Mesenchymal stem cell (in vitro differentiated cells and primary cell): ENCODE results near the gene NR2F2.

Source experiments
- DNase-seq: peaks from one replicate; pipeline ENCODE4 v3.0.0-alpha.2; 2013
- H2AFZ ChIP-seq: one replicate; pipeline ENCODE4 v1.6.1; 2013; ENCODE audit warnings: low read depth, mild to moderate bottlenecking, control low read depth, inconsistent platforms, low read length, moderate library complexity
- H2AK5ac ChIP-seq: 2 replicates; pipeline ENCODE4 v1.6.1; 2013; ENCODE audit warnings: low read length, moderate library complexity, mild to moderate bottlenecking, inconsistent platforms; ENCODE audit not compliant: severe bottlenecking
- H2BK120ac ChIP-seq: one replicate; pipeline ENCODE4 v1.6.1; 2013; ENCODE audit warnings: low read depth, mild to moderate bottlenecking, inconsistent platforms, low read length, moderate library complexity
- H2BK12ac ChIP-seq, 2 experiments: one replicate each; pipeline ENCODE4 v1.6.1; 2013; ENCODE audit warnings: inconsistent platforms in 2 of 2, low read length in 2 of 2, mild to moderate bottlenecking in 2 of 2, moderate library complexity in 2 of 2, control low read depth in 1 of 2
- H2BK15ac ChIP-seq: one replicate; pipeline ENCODE4 v1.6.1; 2013; ENCODE audit warnings: mild to moderate bottlenecking, low read depth, inconsistent platforms; ENCODE audit not compliant: poor library complexity, severe bottlenecking
- H2BK5ac ChIP-seq: 2 replicates; pipeline ENCODE4 v1.6.1; 2013; ENCODE audit warnings: low read depth, mild to moderate bottlenecking, low read length, control low read depth, inconsistent platforms; ENCODE audit not compliant: poor library complexity, severe bottlenecking
- H3K14ac ChIP-seq, 2 experiments: one replicate each; pipeline ENCODE4 v1.6.1; 2013; ENCODE audit warnings: inconsistent platforms in 2 of 2, low read length in 2 of 2, control low read depth in 1 of 2, mild to moderate bottlenecking in 1 of 2, moderate library complexity in 1 of 2
- H3K18ac ChIP-seq, 2 experiments: one replicate each; pipeline ENCODE4 v1.6.1; 2013; ENCODE audit warnings: inconsistent platforms in 2 of 2, low read length in 2 of 2, control low read depth in 1 of 2, low read depth in 1 of 2, mild to moderate bottlenecking in 1 of 2
- H3K23ac ChIP-seq, 2 experiments: one replicate each; pipeline ENCODE4 v1.6.1; 2013; ENCODE audit warnings: inconsistent platforms in 2 of 2, low read length in 2 of 2, mild to moderate bottlenecking in 2 of 2, moderate library complexity in 2 of 2, control low read depth in 1 of 2
- H3K27ac ChIP-seq: 2 replicates; pipeline ENCODE4 v1.5.1; 2013; ENCODE audit warnings: mild to moderate bottlenecking, moderate library complexity, low read length, control low read depth, inconsistent platforms; ENCODE audit not compliant: poor library complexity, severe bottlenecking
- H3K27me3 ChIP-seq, 2 experiments: 2 replicates each; pipeline versions ENCODE4 v1.6.1 to v1.7.0; 2013; ENCODE audit warnings: low read length in 2 of 2, mild to moderate bottlenecking in 2 of 2, moderate library complexity in 2 of 2, control low read depth in 1 of 2, inconsistent platforms in 1 of 2; ENCODE audit not compliant: control insufficient read depth in 1 of 2, insufficient read depth in 1 of 2
- H3K36me3 ChIP-seq, 2 experiments: 2 replicates each; pipeline versions ENCODE4 v1.6.1 to v1.7.0; 2013; ENCODE audit warnings: low read length in 2 of 2, control low read depth in 1 of 2, inconsistent platforms in 1 of 2, low read depth in 1 of 2, mild to moderate bottlenecking in 1 of 2; ENCODE audit not compliant: insufficient read depth in 2 of 2, control insufficient read depth in 1 of 2
- H3K4ac ChIP-seq, 2 experiments: one replicate each; pipeline ENCODE4 v1.6.1; 2013; ENCODE audit warnings: inconsistent platforms in 2 of 2, low read length in 2 of 2, mild to moderate bottlenecking in 2 of 2, moderate library complexity in 2 of 2, control low read depth in 1 of 2, low read depth in 1 of 2
- H3K4me1 ChIP-seq: 2 replicates; pipeline ENCODE4 v1.6.1; 2013; ENCODE audit warnings: low read depth, low read length, control low read depth; ENCODE audit not compliant: control insufficient read depth, insufficient read depth
- H3K4me2 ChIP-seq: 2 replicates; pipeline ENCODE4 v1.6.1; 2013; ENCODE audit warnings: low read length, mild to moderate bottlenecking, inconsistent platforms; ENCODE audit not compliant: poor library complexity, severe bottlenecking
- H3K4me3 ChIP-seq, 2 experiments: 2 replicates each; pipeline versions ENCODE4 v1.5.1 to v1.7.0; 2013; ENCODE audit warnings: low read length in 2 of 2, mild to moderate bottlenecking in 2 of 2, control low read depth in 1 of 2, low read depth in 1 of 2; ENCODE audit not compliant: insufficient read depth in 1 of 2
- H3K79me1 ChIP-seq: replicated peaks from 2 replicates; pipeline ENCODE4 v1.6.1; 2013; ENCODE audit warnings: mild to moderate bottlenecking, control low read depth, low read length, inconsistent platforms; ENCODE audit not compliant: poor library complexity, severe bottlenecking
- H3K9ac ChIP-seq: 2 replicates; pipeline ENCODE4 v1.7.0; 2013; ENCODE audit warnings: mild to moderate bottlenecking, low read length, moderate library complexity
- H3K9me3 ChIP-seq: 2 replicates; pipeline ENCODE4 v1.7.0; 2013; ENCODE audit warnings: mild to moderate bottlenecking, low read length; ENCODE audit not compliant: control insufficient read depth
- H4K8ac ChIP-seq: one replicate; pipeline ENCODE4 v1.6.1; 2013; ENCODE audit warnings: inconsistent platforms, mild to moderate bottlenecking, low read length, moderate library complexity
- H4K91ac ChIP-seq: one replicate; pipeline ENCODE4 v1.6.1; 2013; ENCODE audit warnings: mild to moderate bottlenecking, low read length, inconsistent platforms
- WGBS: methylation state at CpG from one replicate; pipeline ENCODE4 v1.1.7; 2013; ENCODE audit warnings: mixed read lengths; 5-methylcytosine and 5-hydroxymethylcytosine counted together

The NR2F2 gene

GRCh38 chr15:96297783-96298182 lies 32.7 kb upstream of the NR2F2 start:
- 94% methylated on average over 4 of the region's 4 CpGs for WGBS
- no peak overlapping the region for H3K4me2 ChIP-seq
- no peak overlapping the region for H2BK12ac ChIP-seq

GRCh38 chr15:96298217-96298616 lies 32.3 kb upstream of the NR2F2 start:
- 95% methylated on average over 1 of the region's 2 CpGs for WGBS
- no peak overlapping the region for H3K27ac ChIP-seq

More at GRCh38 chr15:96297783-96298182, 32.7 kb upstream of the NR2F2 start:
- Histone ChIP-seq H3K9ac (no peak overlapping the region), H2BK5ac (no peak overlapping the region), H3K9me3 (peaks cover 16% of the 10 kb centered on the region), H3K4ac (no peak overlapping the region), H4K8ac (no peak overlapping the region), H3K27ac (no peak overlapping the region), H2BK15ac (no peak overlapping the region), H3K36me3 (no peaks in the 10 kb centered on the region), H3K79me1 (peaks cover 9% of the 10 kb centered on the region), H3K4me3 (no peak overlapping the region), H3K23ac (no peak overlapping the region), H3K4me1 (no peaks in the 10 kb centered on the region), H2AFZ (no peak overlapping the region), H3K27me3 (no peaks in the 10 kb centered on the region), H2BK120ac (no peak overlapping the region), H4K91ac (no peak overlapping the region), H3K18ac (no peak overlapping the region), H3K14ac (no peak overlapping the region), H2AK5ac (no peak overlapping the region)
- no peak for DNase-seq

GRCh38 chr15:96300836-96301235 lies 29.7 kb upstream of the NR2F2 start:
- H3K9me3 ChIP-seq = peaks cover 16% of the 10 kb centered on the region
- H3K36me3 ChIP-seq = peaks cover 3 to 5% of the 10 kb centered on the region in 2 experiments
- no peak overlapping the region for H2BK120ac ChIP-seq
- H3K27me3 ChIP-seq = no peaks in the 10 kb centered on the region
- no peak overlapping the region for H3K18ac ChIP-seq
- no peak overlapping the region for H2BK5ac ChIP-seq
- H3K27ac ChIP-seq = no peak overlapping the region
- no peak overlapping the region for H3K14ac ChIP-seq
- H3K23ac ChIP-seq = no peak overlapping the region
- no peak overlapping the region for H3K4me2 ChIP-seq
- no peak overlapping the region for H2BK12ac ChIP-seq
- H2AFZ ChIP-seq = no peak overlapping the region
- no peak overlapping the region for H3K4ac ChIP-seq
- H3K4me1 ChIP-seq = no peaks in the 10 kb centered on the region
- WGBS = 99% methylated on average over 4 of the region's 5 CpGs
- no peak for DNase-seq
- no peak overlapping the region for H3K4me3 ChIP-seq
- no peak overlapping the region for H3K9ac ChIP-seq
- no peak overlapping the region for H4K8ac ChIP-seq
- H2BK15ac ChIP-seq = no peak overlapping the region
- no peak overlapping the region for H2AK5ac ChIP-seq
- peaks cover 20% of the 10 kb centered on the region for H3K79me1 ChIP-seq
- no peak overlapping the region for H4K91ac ChIP-seq

More at GRCh38 chr15:96298217-96298616, 32.3 kb upstream of the NR2F2 start:
- no peak overlapping the region for H4K91ac ChIP-seq
- no peak overlapping the region for H2BK15ac ChIP-seq
- no peak overlapping the region for H3K14ac ChIP-seq
- no peak overlapping the region for H3K4ac ChIP-seq
- DNase-seq = no peak
- no peak overlapping the region for H3K18ac ChIP-seq
- H3K4me1 ChIP-seq = no peaks in the 10 kb centered on the region
- H3K9me3 ChIP-seq = peaks cover 16% of the 10 kb centered on the region
- H2AK5ac ChIP-seq = no peak overlapping the region
- no peak overlapping the region for H3K9ac ChIP-seq
- H2BK12ac ChIP-seq = no peak overlapping the region
- no peak overlapping the region for H4K8ac ChIP-seq
- no peaks in the 10 kb centered on the region for H3K36me3 ChIP-seq
- no peaks in the 10 kb centered on the region for H3K27me3 ChIP-seq
- H3K4me2 ChIP-seq = no peak overlapping the region
- H3K4me3 ChIP-seq = no peak overlapping the region
- peaks cover 9% of the 10 kb centered on the region for H3K79me1 ChIP-seq
- H2AFZ ChIP-seq = no peak overlapping the region
- no peak overlapping the region for H2BK5ac ChIP-seq
- no peak overlapping the region for H2BK120ac ChIP-seq
- H3K23ac ChIP-seq = no peak overlapping the region

GRCh38 chr15:96303503-96304056 lies 26.9 kb upstream of the NR2F2 start:
- Histone ChIP-seq H3K9ac (no peak overlapping the region), H4K8ac (no peak overlapping the region), H4K91ac (no peak overlapping the region), H3K27me3 (no peaks in the 10 kb centered on the region), H2AK5ac (peak overlapping the region; percentile 33), H3K23ac (no peak overlapping the region), H2BK15ac (no peak overlapping the region), H3K4me2 (no peak overlapping the region), H3K4ac (no peak overlapping the region), H3K27ac (no peak overlapping the region), H3K79me1 (peaks cover 18% of the 10 kb centered on the region), H2BK5ac (no peak overlapping the region), H3K4me3 (no peak overlapping the region), H3K18ac (no peak overlapping the region), H3K36me3 (peaks cover 3 to 5% of the 10 kb centered on the region in 2 experiments), H3K4me1 (no peaks in the 10 kb centered on the region), H2BK12ac (no peak overlapping the region), H3K9me3 (peaks cover 5% of the 10 kb centered on the region), H2AFZ (no peak overlapping the region), H3K14ac (no peak overlapping the region), H2BK120ac (no peak overlapping the region)
- DNase-seq = no peak
- WGBS = 89% methylated on average over 7 of the region's 9 CpGs
